ENCODE results near the gene TRAPPC12.

Gene TRAPPC12

DNA sequence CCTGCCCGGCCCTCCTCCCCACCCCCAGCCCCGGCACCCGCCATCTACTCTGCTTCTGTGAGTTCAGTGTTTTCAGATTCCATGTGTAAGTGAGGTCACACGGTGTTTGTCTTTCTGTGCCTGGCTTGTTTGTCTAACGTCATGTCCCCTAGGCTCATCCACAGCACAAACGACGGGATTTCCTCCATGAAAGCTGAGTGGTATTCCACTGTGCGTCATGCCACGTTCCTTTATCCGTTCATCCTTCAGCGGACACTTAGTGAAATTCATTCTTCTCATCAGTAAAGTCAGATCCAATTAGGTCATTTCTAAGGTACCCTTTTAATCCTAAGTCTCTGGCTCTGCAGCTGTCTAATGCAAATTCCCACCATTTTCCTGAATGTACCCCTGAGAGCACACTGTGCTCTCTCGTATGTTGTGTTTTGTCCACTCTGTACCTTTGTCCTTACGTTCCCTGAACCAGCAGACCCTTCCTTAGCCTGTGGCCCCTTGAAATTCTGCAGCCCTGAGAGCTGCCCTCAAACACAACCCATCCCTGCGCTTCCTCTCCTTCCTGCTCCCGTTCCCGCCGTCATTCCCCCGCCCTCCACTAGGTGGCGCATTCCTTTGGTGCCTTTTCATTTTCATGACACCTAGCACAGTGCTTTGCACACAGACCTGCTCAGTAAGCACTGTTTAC, 44.1 kb downstream of the TRAPPC12 start:
- DNase-seq (ENCODE audit: low read depth), result peak; percentile 52
- TF ChIP-seq, protein P1, sequence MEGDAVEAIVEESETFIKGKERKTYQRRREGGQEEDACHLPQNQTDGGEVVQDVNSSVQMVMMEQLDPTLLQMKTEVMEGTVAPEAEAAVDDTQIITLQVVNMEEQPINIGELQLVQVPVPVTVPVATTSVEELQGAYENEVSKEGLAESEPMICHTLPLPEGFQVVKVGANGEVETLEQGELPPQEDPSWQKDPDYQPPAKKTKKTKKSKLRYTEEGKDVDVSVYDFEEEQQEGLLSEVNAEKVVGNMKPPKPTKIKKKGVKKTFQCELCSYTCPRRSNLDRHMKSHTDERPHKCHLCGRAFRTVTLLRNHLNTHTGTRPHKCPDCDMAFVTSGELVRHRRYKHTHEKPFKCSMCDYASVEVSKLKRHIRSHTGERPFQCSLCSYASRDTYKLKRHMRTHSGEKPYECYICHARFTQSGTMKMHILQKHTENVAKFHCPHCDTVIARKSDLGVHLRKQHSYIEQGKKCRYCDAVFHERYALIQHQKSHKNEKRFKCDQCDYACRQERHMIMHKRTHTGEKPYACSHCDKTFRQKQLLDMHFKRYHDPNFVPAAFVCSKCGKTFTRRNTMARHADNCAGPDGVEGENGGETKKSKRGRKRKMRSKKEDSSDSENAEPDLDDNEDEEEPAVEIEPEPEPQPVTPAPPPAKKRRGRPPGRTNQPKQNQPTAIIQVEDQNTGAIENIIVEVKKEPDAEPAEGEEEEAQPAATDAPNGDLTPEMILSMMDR (conservative IDR thresholded peaks at IDR 0.05; ENCODE audit: control insufficient read depth, insufficient read depth, low read depth, low read length), result peak; percentile 99
- no peak overlapping the region for H3K4me3 ChIP-seq (ENCODE audit: control insufficient read depth, low read depth, low read length)

DNA sequence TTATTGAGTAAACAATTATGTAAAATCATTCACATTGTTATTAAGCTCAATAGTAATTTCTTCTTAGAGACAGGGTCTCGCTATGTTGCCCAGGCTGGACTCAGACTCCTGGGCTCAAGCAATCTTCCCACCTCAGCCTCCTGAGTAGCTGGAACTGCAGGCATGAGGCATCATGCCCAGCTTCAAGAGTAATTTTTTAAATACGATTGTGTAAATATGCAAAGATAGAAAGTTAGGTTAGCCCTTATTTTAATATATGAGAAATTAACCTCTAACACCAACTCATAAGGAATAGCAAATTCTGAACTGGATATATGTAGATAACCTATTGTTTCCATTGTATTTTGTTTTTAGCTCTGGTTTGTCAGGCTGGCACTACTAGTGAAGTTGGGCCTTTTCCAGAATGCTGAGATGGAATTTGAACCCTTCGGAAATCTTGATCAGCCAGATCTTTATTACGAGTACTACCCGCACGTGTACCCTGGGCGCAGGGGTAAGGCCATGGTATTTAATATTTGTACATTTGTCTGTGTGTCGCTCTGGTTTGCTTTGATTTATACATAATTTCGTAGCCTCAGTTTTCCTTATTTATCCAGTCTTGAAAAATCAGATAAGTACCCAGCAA, 44.8 kb downstream of the TRAPPC12 start:
- TF ChIP-seq, protein P1 (conservative IDR thresholded peaks at IDR 0.05; ENCODE audit: control insufficient read depth, insufficient read depth, low read depth, low read length), result no peak
- DNase-seq (ENCODE audit: low read depth), result no peak
- no peak overlapping the region for H3K4me3 ChIP-seq (ENCODE audit: control insufficient read depth, low read depth, low read length)

DNA sequence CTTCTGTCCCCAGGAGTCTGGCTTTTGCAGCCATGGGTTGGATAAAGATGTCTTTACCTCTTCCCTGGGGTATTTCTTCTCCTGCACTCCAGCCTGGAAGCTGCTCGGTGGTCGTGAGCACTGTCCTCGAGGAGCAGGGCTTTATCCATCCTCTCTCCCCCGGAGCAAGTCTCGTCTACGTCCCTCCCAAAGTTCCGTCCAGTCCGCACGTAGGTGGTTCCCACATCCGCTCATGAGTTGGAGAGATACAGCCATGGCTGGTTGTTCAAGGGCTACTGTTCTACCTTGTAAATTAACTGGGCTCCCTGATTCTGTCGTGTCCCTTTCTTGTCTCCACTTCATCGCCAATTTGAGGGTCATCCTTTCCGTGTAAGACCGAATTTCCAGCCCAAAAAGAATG, 47.1 kb downstream of the TRAPPC12 start:
- H3K4me3 ChIP-seq (ENCODE audit: control insufficient read depth, low read depth, low read length), result no peak overlapping the region
- DNase-seq (ENCODE audit: low read depth), result no peak
- TF ChIP-seq, protein P1 (conservative IDR thresholded peaks at IDR 0.05; ENCODE audit: control insufficient read depth, insufficient read depth, low read depth, low read length), result no peak

DNA sequence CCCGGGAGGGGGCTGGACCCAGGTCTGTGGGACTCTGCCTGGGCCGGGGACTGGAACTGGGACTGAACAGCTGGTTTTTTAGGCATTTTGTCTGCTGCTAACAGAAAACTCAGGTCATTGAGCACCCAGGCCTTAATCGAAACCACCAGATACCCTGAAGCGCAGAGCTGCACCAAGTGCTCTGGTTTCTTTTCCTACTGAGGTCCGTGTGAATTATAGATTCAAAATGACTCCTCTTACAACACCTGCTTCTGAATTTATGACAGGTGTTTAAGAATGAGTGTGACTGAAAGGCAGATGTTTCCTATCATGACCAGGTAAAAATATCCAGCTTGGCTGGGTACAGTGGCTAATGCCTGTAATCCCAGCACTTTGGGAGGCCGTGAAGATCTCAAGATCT, 47.8 kb downstream of the TRAPPC12 start:
- TF ChIP-seq, protein P1 (conservative IDR thresholded peaks at IDR 0.05; ENCODE audit: control insufficient read depth, insufficient read depth, low read depth, low read length), result no peak
- no peak overlapping the region for H3K4me3 ChIP-seq (ENCODE audit: control insufficient read depth, low read depth, low read length)
- DNase-seq (ENCODE audit: low read depth), result no peak

DNA sequence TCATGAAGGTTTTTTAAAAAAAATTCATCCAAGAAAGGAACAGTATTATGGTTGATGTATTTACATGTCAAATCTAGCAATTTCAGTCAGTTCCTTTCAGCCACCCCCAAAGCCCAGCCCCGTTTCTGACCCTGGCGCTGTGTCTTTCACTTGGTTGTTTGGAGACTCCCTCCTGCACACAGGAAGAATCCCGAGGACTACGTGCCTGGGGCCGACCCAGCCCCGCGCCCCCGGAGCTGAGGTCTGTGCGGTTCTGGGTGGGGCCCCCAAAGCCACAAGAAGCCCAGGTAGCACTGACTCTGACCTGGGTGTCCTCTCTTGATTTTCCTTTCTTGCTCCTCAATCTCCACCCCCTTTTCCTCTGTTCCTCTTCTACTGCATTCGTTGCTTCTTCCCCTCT, 49.1 kb downstream of the TRAPPC12 start:
- TF ChIP-seq, protein P1 (conservative IDR thresholded peaks at IDR 0.05; ENCODE audit: control insufficient read depth, insufficient read depth, low read depth, low read length), result no peak
- H3K4me3 ChIP-seq (ENCODE audit: control insufficient read depth, low read depth, low read length), result no peak overlapping the region
- no peak for DNase-seq (ENCODE audit: low read depth)

DNA sequence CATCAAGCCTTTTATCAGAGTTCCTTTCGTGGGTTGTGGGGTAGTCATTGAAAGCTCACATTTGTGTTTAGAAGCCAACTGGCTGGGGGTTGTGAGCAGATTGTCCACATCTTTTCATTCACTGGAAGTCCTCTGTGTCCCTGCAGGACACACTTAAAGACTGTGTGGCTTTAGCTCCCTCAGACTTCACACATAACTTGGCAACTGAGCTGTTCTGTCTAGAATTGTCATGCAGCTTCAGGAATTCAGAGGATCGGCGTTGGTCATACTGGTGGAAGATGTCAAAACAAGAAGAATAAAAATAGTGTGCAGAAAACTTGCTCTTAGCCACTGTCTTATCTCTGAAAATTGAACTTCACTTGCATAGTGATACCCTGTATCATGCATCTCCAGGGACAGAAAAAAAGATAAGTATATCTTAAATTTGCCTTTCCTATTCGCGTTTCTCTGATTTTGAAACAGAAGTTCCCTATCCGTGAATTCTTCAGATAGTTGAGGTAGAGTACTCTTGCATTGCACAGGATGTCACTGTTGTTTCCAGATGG, 49.6 kb downstream of the TRAPPC12 start:
- DNase-seq (ENCODE audit: low read depth), result no peak
- TF ChIP-seq, protein P1 (conservative IDR thresholded peaks at IDR 0.05; ENCODE audit: control insufficient read depth, insufficient read depth, low read depth, low read length), result no peak

More for the DNA sequence above, 49.6 kb downstream of the TRAPPC12 start:
- no peak overlapping the region for H3K4me3 ChIP-seq (ENCODE audit: control insufficient read depth, low read depth, low read length)

All from fibroblast of mammary gland (primary cell).